GM21367 (cell line): ENCODE data around the gene ZNF529.

Experiments
- ATAC-seq: cut with Tn5 transposase; IDR thresholded peaks from one replicate; pipeline ENCODE4 v1.9.1; 2021; ENCODE audit not compliant: unreplicated experiment

Gene ZNF529

DNA sequence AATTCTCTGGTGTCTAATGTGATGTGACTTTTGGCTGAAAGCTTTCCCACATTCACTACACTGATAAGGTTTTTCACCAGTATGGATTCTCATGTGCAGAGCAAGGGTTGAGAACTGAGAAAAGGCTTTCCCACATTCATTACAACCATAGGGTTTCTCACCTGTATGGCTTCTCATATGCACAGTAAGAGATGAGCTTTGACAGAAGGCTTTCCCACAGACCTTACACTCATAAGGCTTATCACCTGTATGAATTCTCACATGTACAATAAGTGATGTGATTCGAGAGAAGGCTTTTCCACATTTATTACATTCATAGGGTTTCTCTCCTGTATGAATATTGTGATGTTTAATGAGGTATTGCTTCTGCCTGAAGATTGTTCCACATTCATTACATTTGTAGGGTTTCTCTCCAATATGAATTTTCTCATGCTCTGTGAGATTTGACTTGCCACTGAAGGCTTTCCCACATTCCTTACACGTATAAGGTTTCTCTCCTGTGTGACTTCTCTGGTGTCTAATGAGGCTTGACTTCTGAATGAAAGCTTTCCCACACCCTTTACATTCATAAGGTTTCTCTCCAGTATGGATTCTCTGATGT lies 59.0 kb downstream of the ZNF529 start:
- ATAC-seq, result no peak

DNA sequence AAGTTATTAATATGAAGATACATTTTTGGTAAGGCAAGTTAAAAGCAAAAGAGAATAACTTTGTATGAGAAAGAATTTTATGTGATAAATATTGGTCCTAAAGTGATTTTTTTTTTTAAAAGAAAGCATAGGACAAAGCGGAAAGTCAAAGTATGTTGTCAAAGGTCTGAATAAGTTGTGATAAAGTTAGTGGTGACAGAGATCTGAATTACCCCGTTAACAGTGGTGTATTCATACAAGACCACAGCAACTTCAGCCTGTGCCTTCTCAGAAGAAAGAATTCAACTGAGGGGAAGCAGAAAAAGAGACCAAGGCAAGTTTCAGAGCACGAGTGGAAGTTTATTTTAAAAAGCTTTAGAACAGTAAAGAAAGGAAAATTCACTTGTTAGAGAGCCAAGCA lies 64.8 kb downstream of the ZNF529 start:
- no peak for ATAC-seq

GRCh38 chr19:36501973-36502372 lies 71.1 kb downstream of the ZNF529 start:
- no peak for ATAC-seq

- no peak for ATAC-seq
These were observed 76.1 kb downstream of the ZNF529 start for GRCh38 chr19:36497001-36497400.
